H1 (cell line): ENCODE measurements around the gene NECAP2. TPM values are rescaled to one million over a fixed set of nuclear protein-coding genes. Genes with fewer than 3 reads are reported as not detected.

ENCODE experiments used
- ASH2L ChIP-seq: fragments of 200-600, 300-600 bp; sonication (generic); IDR thresholded peaks from one replicate; pipeline ENCODE4 v1.7.1; 2017; ENCODE audit warnings: low read length
- BACH1 ChIP-seq: IDR thresholded peaks from 2 replicates; pipeline ENCODE4 v1.6.1; 2012; ENCODE audit warnings: low read length, improper control_type of control experiment
- CEBPB ChIP-seq: IDR thresholded peaks from 2 replicates; pipeline ENCODE4 v1.6.1; 2012; ENCODE audit warnings: low read depth, low read length
- CTBP2 ChIP-seq: IDR thresholded peaks from 2 replicates; pipeline ENCODE4 v1.7.0; 2011; ENCODE audit warnings: borderline replicate concordance, mild to moderate bottlenecking, moderate library complexity, mixed read lengths, low read length; ENCODE audit not compliant: insufficient read depth, insufficient read length
- CTCF ChIP-seq, 3 experiments: IDR thresholded peaks; 1 replicate in 2 of 3; 2 replicates in 1 of 3; pipeline versions ENCODE4 v1.5.1 to v1.6.1; 2011; ENCODE audit warnings: low read length in 3 of 3, mild to moderate bottlenecking in 3 of 3, inconsistent platforms in 2 of 3, low read depth in 1 of 3, moderate library complexity in 1 of 3; ENCODE audit not compliant: insufficient read depth in 1 of 3; ENCODE audit errors: control extremely low read depth in 1 of 3
- HDAC2 ChIP-seq, 2 experiments: fragments of 300-600 bp in 1 of 2; sonication (generic) in 1 of 2; IDR thresholded peaks; 2 replicates each; pipeline ENCODE4 v1.6.1; 2011 to 2012; ENCODE audit warnings: low read depth in 2 of 2, low read length in 2 of 2, mild to moderate bottlenecking in 2 of 2, moderate library complexity in 2 of 2, borderline replicate concordance in 1 of 2, inconsistent platforms in 1 of 2
- RBBP5 ChIP-seq: IDR thresholded peaks from 2 replicates; pipeline ENCODE4 v1.7.1; 2012; ENCODE audit warnings: low read depth, mild to moderate bottlenecking, inconsistent platforms, low read length, moderate library complexity, borderline replicate concordance
- TAF1 ChIP-seq: IDR thresholded peaks from 2 replicates; pipeline ENCODE4 v1.6.1; 2011; ENCODE audit warnings: mild to moderate bottlenecking, low read depth, low read length
- polyA plus RNA-seq, 7 experiments: library from polyadenylated mRNA; depleted of rRNA in 3 of 7; stranded (reverse) in 5 of 7; unstranded in 2 of 7; fragments of >200 nt in 5 of 7; fragments of 200-250 nt in 2 of 7; gene quantifications; 1 replicate in 5 of 7; 2 replicates in 1 of 7; 4 replicates in 1 of 7; pipeline versions ENCODE4 v1.2.1 to v1.2.3, GENCODE V29; 2011 to 2013; ENCODE audit warnings: missing spikeins in 2 of 7, mixed read lengths in 2 of 7
- total RNA-seq: library from RNA; stranded (reverse); fragmentation: NEBNext Ultra II Directional; extraction: Animal tissue kit (Norgen Biotek cat#: 25700); gene quantifications from 2 replicates; pipeline ENCODE4 v1.2.1, GENCODE V29; 2021

The NECAP2 gene
- total and polyA plus RNA-seq, 2 of the 8 experiments (the other 6 are each of a cell fraction or from before 2014, with no cell fraction given) = 24.4 to 29.7 TPM

GRCh38 chr1:16425125-16426025, 15.1 kb upstream of the NECAP2 start (continued):
- no peak for TF ChIP-seq CTCF (IDR thresholded peaks at IDR 0.05; ENCODE audit: control extremely low read depth in 1 of 3, insufficient read depth in 1 of 3, low read depth in 1 of 3, low read length in 3 of 3)
- no peak for TF ChIP-seq HDAC2 (IDR thresholded peaks at IDR 0.05; ENCODE audit: borderline replicate concordance in 1 of 2, low read depth in 2 of 2, low read length in 2 of 2)
- no peak for TF ChIP-seq ASH2L
- no peak for TF ChIP-seq RBBP5
- no peak for TF ChIP-seq BACH1
- no peak for TF ChIP-seq TAF1
- TF ChIP-seq CTBP2 = no peak
- TF ChIP-seq CEBPB = no peak
- TF ChIP-seq, all 59 proteins: peak for 0
